GM19023 (cell line): ENCODE measurements around the gene PHF5A.

Experiments used
- ATAC-seq: cut with Tn5 transposase; IDR thresholded peaks from one replicate; pipeline ENCODE4 v1.9.1; 2021; ENCODE audit warnings: mild to moderate bottlenecking, moderate library complexity; ENCODE audit not compliant: unreplicated experiment

The PHF5A gene

GRCh38 chr22:41418717-41419116 lies 49.8 kb downstream of the PHF5A start:
- ATAC-seq, result no peak

GRCh38 chr22:41417622-41418390 lies 50.7 kb downstream of the PHF5A start:
- ATAC-seq, result no peak

GRCh38 chr22:41415554-41415953 lies 52.9 kb downstream of the PHF5A start:
- no peak for ATAC-seq

GRCh38 chr22:41411021-41411851 lies 57.3 kb downstream of the PHF5A start:
- ATAC-seq, result no peak

GRCh38 chr22:41410311-41410751 lies 58.2 kb downstream of the PHF5A start:
- no peak for ATAC-seq
